Sigmoid colon (tissue), 7 donors: ENCODE data around the gene GAL3ST2. TPM values are rescaled to one million over a fixed set of nuclear protein-coding genes. Genes with fewer than 3 reads are reported as not detected.
A peak's percentile ranks its signal among the peaks of the same experiment; 100 is the strongest.
"Not testable (repeated sequence)": the region's sequence is repeated elsewhere in the genome, so short reads cannot be mapped to it uniquely, and the experiment has no call there.

Experiments
- DNase-seq: peaks from one replicate; pipeline ENCODE4 v3.0.0-alpha.2; 2019
- H3K27ac ChIP-seq, 4 donors: fragments of 200-600 bp; sonication (generic); one replicate each; pipeline ENCODE4 v1.5.1; 2016 to 2019; ENCODE audit warnings: mild to moderate bottlenecking in 1 of 4
- H3K27me3 ChIP-seq, 3 donors: fragments of 200-600 bp; sonication (generic); one replicate each; pipeline ENCODE4 v1.5.1; 2019; ENCODE audit warnings: mild to moderate bottlenecking in 1 of 3
- H3K36me3 ChIP-seq, 4 donors: fragments of 200-600 bp; sonication (generic); one replicate each; pipeline ENCODE4 v1.5.1; 2016 to 2019
- H3K4me1 ChIP-seq, 4 donors: fragments of 200-600 bp; sonication (generic); one replicate each; pipeline ENCODE4 v1.5.1; 2017 to 2019
- H3K4me3 ChIP-seq, 4 donors: fragments of 200-600 bp; sonication (generic); one replicate each; pipeline ENCODE4 v1.5.1; 2017 to 2019; ENCODE audit warnings: mild to moderate bottlenecking in 2 of 4, moderate library complexity in 1 of 4
- H3K9me3 ChIP-seq, 4 donors: fragments of 200-600 bp in 3 of 4; sonication (generic) in 3 of 4; one replicate each; pipeline versions ENCODE4 v1.5.1 to v1.6.1; 2013 to 2019
- EP300 ChIP-seq, 4 donors: sonication (generic); formaldehyde crosslinking; IDR thresholded peaks; one replicate each; pipeline ENCODE4 v1.6.1; 2017; ENCODE audit warnings: antibody characterized with exemption in 4 of 4
- POLR2A ChIP-seq, 2 donors: fragments of 450-650 bp; IDR thresholded peaks; one replicate each; pipeline ENCODE4 v1.6.1; 2016; ENCODE audit warnings: antibody characterized with exemption in 2 of 2, mild to moderate bottlenecking in 2 of 2, moderate library complexity in 2 of 2
- POLR2AphosphoS5 ChIP-seq, 4 donors: sonication (generic); formaldehyde crosslinking; IDR thresholded peaks; one replicate each; pipeline ENCODE4 v1.6.1; 2017; ENCODE audit warnings: antibody characterized with exemption in 4 of 4
- WGBS, 2 donors: extraction: QIAGEN DNeasy Blood & Tissue Kit; methylation state at CpG; one replicate each; pipeline ENCODE4 v1.1.7; 2013; 5-methylcytosine and 5-hydroxymethylcytosine counted together
- intact Hi-C: fragments of 100-400 bp; cut with DNase I; formaldehyde crosslinking; loops from one replicate; pipeline ENCODE4 v1.15.1; 2023
- polyA plus RNA-seq, 3 donors: library from polyadenylated mRNA; stranded (reverse); fragments of 200-250 nt; gene quantifications; one replicate each; pipeline ENCODE4 v1.2.3, GENCODE V29; 2013
- total RNA-seq, 4 donors: library from RNA; depleted of rRNA; stranded (reverse); fragments of >200 nt; gene quantifications; one replicate each; pipeline ENCODE4 v1.1.0, GENCODE V29; 2016
- TF ChIP-seq, protein P1 (sequence below), 4 experiments: fragments of 450-650 bp in 3 of 4; fragments of 200-600 bp in 1 of 4; IDR thresholded peaks; one replicate each; pipeline ENCODE4 v1.5.1; 2016 to 2019; ENCODE audit warnings: antibody characterized with exemption in 4 of 4, mild to moderate bottlenecking in 3 of 4, moderate library complexity in 2 of 4
- donor health status: healthy with polysubstance abuse.
- donor health status: Bipolar disorder and iron deficiency.
- donor health status: healthy.

GAL3ST2 gene
- total and polyA plus RNA-seq, 7 donors = 0.33 to 13.6 (median 3.0) TPM; not detected in 2

DNA sequence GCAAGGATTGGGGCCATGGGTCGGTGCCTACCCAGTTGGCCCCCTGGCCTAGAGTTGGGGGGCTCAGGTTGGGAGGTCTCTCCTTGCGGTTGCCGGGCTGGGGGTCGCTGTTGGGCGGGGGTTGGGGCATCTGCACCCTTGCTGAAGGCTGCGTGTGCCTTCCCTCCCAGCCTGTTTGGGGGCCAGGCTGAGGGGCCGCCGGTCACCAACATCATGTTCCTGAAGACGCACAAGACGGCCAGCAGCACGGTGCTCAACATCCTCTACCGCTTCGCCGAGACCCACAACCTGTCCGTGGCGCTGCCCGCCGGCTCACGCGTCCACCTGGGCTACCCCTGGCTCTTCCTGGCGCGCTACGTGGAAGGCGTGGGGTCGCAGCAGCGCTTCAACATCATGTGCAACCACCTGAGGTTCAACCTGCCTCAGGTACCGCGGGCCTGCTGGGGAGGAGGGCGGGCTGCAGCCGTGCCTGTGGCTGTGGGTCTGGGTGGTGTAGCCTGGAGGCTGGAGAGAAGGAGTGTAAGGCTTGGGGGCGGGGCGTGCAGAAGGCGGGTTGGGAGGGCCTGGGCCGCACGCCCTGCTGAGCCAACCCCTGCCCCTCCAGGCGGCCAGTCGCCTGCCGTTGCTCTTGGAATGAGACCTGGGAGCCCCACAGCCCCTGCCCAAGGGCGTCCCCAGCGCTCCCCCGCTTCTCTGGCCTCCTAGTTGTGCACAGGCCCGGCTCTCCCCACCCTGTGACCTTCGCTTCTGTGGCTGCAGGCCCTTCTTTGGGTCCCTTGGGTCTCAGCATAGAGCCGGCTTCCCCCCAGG lies 25.2 kb downstream of the GAL3ST2 start:
- WGBS, 2 donors = 85 to 87% methylated on average over 44 of the region's 44 CpGs
- Histone ChIP-seq H3K27ac (no peak overlapping the region), H3K4me1 (peaks cover 3 to 22% (median 17%) of the 10 kb centered on the region in 4 donors), H3K4me3 (no peak overlapping the region), H3K27me3 (peaks cover 15 to 49% (median 25%) of the 10 kb centered on the region in 3 donors), H3K36me3 (no peaks in the 10 kb centered on the region), H3K9me3 (no peaks in the 10 kb centered on the region)
- peak; percentile 56 for DNase-seq
- intact Hi-C loops = no loop called here
- no peak for TF ChIP-seq POLR2AphosphoS5 (IDR thresholded peaks at IDR 0.05)
- TF ChIP-seq, protein P1, sequence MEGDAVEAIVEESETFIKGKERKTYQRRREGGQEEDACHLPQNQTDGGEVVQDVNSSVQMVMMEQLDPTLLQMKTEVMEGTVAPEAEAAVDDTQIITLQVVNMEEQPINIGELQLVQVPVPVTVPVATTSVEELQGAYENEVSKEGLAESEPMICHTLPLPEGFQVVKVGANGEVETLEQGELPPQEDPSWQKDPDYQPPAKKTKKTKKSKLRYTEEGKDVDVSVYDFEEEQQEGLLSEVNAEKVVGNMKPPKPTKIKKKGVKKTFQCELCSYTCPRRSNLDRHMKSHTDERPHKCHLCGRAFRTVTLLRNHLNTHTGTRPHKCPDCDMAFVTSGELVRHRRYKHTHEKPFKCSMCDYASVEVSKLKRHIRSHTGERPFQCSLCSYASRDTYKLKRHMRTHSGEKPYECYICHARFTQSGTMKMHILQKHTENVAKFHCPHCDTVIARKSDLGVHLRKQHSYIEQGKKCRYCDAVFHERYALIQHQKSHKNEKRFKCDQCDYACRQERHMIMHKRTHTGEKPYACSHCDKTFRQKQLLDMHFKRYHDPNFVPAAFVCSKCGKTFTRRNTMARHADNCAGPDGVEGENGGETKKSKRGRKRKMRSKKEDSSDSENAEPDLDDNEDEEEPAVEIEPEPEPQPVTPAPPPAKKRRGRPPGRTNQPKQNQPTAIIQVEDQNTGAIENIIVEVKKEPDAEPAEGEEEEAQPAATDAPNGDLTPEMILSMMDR (IDR thresholded peaks at IDR 0.05) = no peak
- no peak for TF ChIP-seq POLR2A (IDR thresholded peaks at IDR 0.05)
- TF ChIP-seq EP300 (IDR thresholded peaks at IDR 0.05) = no peak

DNA sequence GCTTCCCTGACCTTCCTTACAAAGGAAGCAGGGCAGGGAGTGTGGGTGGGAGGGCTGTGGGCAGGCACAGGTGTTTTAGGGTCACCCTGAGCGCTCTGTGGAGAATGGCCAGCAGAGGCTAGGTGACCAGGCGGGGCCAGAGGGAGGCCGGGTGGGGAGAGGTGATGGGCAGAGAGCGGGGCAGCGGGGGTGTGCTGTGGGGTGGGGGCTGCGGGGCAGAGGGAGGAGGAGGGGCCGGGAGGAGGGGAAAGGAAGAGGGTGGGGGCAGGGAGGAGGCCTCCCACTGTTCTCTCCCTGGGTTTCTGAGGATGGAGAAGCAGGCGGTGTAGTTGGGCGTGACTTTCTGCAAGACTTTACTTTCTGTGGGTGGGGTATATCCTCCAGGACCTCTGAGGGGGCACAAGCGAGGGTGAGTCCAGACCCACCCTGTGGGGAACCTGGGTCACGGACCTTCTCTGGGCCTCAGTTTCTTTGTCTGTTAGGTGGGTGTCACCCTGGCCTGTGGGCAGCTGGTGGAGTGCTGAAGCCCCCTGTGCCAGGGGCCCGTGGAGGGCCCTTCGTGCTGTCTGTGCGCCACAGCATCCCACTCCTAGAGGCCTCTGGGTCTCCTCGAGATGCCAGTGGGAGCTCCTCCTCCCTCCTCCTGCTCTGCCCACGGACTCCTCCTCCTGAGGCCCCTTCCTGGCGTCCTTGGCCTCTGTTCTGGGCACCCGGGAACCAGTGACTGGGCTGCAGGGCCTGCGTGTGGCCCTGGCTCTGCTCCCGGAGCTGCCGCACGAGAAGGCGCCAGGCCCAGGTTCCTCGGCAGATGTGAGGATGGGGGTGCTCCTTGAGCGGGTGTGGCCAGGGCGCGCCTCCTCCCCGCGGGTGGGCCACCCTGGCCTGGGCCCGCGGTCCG lies 26.0 kb downstream of the GAL3ST2 start:
- H3K4me1 ChIP-seq = peaks cover 3 to 22% (median 17%) of the 10 kb centered on the region in 4 donors
- no peaks in the 10 kb centered on the region for H3K9me3 ChIP-seq
- no peak overlapping the region for H3K27ac ChIP-seq
- peak; percentile 58 for DNase-seq
- TF ChIP-seq POLR2AphosphoS5 (IDR thresholded peaks at IDR 0.05) (no peak), EP300 (IDR thresholded peaks at IDR 0.05) (no peak), POLR2A (IDR thresholded peaks at IDR 0.05) (no peak)
- TF ChIP-seq, protein P1 (IDR thresholded peaks at IDR 0.05) = no peak
- intact Hi-C loops = no loop called here
- peaks cover 15 to 46% (median 25%) of the 10 kb centered on the region in 3 donors for H3K27me3 ChIP-seq
- 69 to 70% methylated on average over 32 of the region's 32 CpGs for WGBS, 2 donors
- peak overlapping the region in 2 of 4 donors; percentile 48 for H3K4me3 ChIP-seq
- no peaks in the 10 kb centered on the region for H3K36me3 ChIP-seq

DNA sequence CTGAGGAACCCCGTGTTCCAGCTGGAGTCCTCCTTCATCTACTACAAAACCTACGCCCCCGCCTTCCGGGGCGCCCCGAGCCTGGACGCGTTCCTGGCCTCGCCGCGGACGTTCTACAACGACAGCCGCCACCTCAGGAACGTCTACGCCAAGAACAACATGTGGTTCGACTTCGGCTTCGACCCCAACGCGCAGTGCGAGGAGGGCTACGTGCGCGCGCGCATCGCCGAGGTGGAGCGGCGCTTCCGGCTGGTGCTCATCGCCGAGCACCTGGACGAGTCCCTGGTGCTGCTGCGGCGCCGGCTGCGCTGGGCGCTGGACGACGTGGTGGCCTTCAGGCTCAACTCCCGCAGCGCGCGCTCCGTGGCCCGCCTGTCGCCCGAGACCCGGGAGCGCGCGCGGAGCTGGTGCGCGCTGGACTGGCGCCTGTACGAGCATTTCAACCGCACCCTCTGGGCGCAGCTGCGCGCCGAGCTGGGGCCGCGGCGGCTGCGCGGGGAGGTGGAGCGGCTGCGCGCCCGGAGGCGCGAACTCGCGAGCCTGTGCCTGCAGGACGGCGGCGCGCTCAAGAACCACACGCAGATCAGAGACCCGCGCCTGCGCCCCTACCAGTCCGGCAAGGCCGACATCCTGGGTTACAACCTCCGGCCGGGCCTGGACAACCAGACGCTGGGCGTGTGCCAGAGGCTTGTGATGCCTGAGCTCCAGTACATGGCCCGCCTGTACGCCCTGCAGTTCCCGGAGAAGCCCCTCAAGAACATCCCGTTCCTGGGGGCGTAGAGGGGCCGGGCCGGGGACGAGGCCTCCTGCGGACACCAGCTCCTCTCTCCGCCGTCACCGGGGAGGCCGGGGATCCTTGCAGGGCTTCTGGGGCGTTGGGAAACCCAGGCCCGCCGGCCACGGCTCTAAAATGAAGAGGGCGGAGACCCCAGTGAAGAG lies 27.0 kb downstream of the GAL3ST2 start:
- 30 to 77% methylated on average over 109 of the region's 109 CpGs for WGBS, 2 donors
- no peak for TF ChIP-seq POLR2A (IDR thresholded peaks at IDR 0.05)
- Histone ChIP-seq H3K27me3 (peaks cover 15 to 46% (median 25%) of the 10 kb centered on the region in 3 donors), H3K36me3 (no peaks in the 10 kb centered on the region), H3K4me3 (peak overlapping the region; percentile 16 to 48 (median 36)), H3K4me1 (peaks cover 3 to 22% (median 17%) of the 10 kb centered on the region in 4 donors), H3K9me3 (no peaks in the 10 kb centered on the region), H3K27ac (no peak overlapping the region)
- peak; percentile 82 for DNase-seq
- intact Hi-C loops = no loop called here

DNA sequence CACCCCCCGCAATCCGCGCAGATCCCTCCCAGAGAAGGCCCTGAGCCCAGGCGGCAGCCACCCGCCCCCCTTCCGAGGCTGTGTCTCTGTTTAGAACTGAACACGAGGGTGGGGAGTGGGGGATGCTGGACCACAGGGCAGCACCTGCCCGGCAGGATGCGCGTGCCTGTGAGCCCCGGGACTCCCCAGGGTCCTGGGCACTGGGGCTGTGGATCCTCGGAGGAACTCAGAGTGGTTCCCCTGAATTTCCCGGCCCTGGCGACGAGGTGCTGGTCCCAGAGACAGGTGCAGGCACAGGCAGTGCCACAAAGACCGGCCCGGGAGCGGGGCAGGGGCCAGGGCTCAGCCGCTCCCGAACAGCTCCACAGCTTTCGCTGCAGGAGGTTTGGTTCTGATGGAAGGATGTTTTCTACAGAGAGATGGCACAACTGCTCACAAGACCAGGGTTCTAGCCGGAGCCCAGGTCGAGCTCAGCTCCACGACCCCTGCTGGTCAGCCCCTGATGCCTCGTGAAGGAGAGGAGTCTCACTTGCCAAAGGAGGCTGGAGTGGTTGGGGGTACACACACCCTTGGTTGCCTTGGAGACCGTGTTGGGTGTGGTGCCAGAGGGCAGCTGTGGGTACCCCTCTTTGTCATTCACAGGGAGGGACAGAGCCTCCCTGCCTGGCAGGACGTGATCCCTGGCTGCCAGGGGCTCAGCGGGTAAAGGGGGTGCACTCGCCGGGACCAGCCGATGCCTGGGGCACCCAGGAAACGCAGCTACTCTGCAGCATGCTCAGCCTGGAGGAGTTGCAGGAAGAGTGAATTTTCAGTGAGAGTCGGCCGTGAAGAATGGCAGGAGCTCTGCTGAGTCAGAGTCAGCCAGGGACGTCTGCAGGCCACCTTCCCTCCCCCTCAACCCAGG lies 28.0 kb downstream of the GAL3ST2 start:
- H3K9me3 ChIP-seq = no peaks in the 10 kb centered on the region
- TF ChIP-seq POLR2A (IDR thresholded peaks at IDR 0.05) = no peak
- no peak for TF ChIP-seq EP300 (IDR thresholded peaks at IDR 0.05)
- TF ChIP-seq POLR2AphosphoS5 (IDR thresholded peaks at IDR 0.05) = no peak
- TF ChIP-seq, protein P1 (IDR thresholded peaks at IDR 0.05) = no peak
- H3K27me3 ChIP-seq = peaks cover 15 to 42% (median 25%) of the 10 kb centered on the region in 3 donors
- intact Hi-C loops = no loop called here
- DNase-seq = peak; percentile 61
- H3K36me3 ChIP-seq = no peaks in the 10 kb centered on the region
- H3K4me1 ChIP-seq = peaks cover 3 to 22% (median 17%) of the 10 kb centered on the region in 4 donors
- 29 to 65% methylated on average over 35 of the region's 35 CpGs for WGBS, 2 donors
- no peak overlapping the region for H3K27ac ChIP-seq
- peak overlapping the region in 2 of 4 donors; percentile 48 for H3K4me3 ChIP-seq

DNA sequence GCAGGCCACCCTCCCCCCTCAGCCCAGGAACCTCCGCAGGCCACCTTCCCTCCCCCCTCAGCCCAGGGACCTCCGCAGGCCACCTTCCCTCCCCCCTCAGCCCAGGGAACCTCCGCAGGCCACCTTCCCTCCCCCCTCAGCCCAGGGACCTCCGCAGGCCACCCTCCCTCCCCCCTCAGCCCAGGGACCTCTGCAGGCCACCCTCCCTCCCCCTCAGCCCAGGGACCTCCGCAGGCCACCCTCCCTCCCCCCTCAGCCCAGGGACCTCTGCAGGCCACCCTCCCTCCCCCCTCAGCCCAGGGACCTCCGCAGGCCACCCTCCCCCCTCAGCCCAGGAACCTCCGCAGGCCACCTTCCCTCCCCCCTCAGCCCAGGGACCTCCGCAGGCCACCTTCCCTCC lies 29.6 kb downstream of the GAL3ST2 start:
- peaks cover 15 to 38% (median 25%) of the 10 kb centered on the region in 3 donors for H3K27me3 ChIP-seq
- H3K36me3 ChIP-seq, H3K4me3 ChIP-seq, intact Hi-C loops, DNase-seq, H3K9me3 ChIP-seq, H3K27ac ChIP-seq: not testable (repeated sequence)
- H3K4me1 ChIP-seq = peaks cover 3 to 22% (median 17%) of the 10 kb centered on the region in 4 donors
- WGBS, 2 donors = 43 to 59% methylated on average over 3 of the region's 8 CpGs
